NCI-H69 (cell line): Measurements from ENCODE around the gene EHMT2.
"Not testable (repeated sequence)": the region's sequence is repeated elsewhere in the genome, so short reads cannot be mapped to it uniquely, and the experiment has no call there.

Experiments
- DNase-seq: peaks from one replicate; lab custom pipeline; 2025; lab: John Stamatoyannopoulos, UW

The EHMT2 gene

DNA sequence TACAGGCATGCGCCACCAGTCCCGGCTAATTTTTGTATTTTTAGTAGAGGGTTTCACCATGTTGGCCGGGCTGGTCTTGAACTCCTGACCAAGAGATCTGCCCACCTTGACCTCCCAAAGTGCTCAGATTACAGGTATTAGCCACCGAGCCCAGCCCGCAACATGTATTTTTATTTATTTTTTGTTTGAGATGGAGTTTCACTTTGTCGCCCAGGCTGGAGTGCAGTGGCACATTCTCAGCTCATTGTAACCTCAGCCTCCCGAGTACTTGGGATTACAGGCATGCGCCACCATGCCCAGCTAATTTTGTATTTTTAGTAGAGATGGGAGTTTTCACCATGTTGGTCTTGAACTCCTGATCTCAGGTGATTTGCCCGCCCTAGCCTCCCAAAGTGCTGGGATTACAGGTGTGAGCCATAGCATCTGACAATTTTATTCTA, 59.4 kb downstream of the EHMT2 start:
- not testable (repeated sequence) for DNase-seq

DNA sequence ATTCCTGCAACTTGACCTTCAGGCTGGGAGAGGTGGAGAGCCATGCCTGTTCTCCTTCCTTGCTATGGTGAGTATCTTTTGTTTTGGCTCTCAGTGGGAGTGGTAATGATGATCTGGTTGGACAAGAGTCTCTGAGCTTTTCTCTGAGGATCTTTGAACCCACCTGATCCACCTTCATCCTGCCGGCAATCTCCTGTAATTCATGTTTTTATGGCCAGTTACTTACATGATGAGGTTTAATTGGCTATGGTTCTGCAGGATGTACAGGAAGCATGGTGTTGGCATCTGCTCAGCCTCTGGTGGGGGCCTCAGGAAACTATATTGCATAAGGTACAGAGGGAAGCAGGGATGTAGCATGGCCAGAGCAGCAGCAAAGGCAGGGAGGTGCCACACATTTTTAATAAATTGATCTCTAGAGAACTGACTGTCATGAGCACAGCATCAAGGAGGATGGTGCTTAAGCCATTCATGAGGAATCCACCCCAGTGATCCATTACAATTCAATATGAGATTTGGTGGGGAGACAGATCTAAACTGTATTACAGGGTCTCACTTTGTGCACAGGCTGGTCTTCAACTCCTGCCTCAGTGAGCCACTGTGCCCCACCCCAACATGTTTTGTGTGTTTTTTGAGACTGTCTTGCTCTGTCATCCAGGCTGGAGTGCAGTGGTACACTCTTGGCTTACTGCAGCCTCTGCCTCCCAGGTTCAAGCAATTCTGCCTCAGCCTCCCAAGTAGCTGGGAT, 60.0 kb downstream of the EHMT2 start:
- DNase-seq = peak; percentile 51

DNA sequence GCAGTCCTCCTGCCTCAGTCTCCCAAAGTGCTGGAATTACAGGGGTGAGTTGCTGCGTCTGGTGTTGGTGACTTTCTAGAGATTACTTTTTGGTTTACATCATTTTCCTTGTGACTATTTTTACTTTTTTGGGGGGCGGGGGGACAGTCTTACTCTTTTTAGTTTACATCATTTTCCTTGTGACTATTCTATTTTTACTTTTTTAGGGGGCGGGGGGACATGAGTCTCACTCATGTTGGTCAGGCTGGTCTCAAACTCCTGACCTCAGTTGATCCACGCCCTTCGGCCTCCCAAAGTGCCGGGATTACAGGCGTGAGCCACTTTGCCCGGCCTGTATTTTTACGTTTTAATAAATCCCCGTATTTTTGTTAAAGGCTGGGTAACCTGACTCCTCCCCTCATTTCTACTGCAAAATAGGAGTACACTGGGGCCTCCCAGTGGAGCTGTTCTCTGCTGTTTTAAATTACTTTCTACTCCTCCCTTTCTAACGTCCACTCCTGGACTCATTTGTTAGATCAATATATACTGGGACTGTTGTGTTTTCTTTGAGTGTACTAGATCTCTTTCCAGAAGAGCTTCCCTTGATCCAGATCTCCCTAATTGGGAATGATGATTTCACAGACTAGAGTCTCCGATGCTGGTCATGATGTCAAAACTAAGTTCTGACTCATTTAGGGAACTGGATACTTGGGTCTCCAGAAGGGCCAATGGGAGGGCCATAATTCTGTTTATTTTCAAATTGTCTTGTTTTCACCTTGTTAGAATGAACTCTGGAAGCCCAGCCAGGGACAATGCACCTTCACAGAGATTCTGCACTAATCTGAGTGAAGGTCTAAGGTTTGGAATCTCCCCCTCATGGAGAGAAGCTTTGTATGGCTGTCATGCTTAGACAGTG, 60.8 kb downstream of the EHMT2 start:
- peak; percentile 31 for DNase-seq

DNA sequence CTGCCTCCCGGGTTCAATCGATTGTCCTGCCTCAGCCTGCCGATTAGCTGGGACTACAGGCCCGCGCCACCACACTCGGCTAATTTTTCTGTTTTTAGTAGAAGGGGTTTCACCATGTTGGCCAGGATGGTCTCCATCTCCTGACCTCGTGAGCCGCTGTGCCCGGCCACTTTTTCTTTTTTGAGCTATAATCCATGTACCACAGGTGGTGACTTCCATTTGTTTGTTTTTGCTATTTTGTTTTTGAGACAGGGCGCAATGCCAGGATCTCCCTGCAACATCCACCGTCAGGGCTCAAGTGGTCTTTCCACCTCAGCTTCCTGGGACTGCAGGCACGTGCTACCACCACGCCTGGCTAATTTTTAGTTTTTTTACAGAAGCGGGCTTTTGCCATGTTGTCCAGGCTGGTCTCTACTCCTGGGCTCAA, 61.4 kb downstream of the EHMT2 start:
- peak; percentile 38 for DNase-seq

DNA sequence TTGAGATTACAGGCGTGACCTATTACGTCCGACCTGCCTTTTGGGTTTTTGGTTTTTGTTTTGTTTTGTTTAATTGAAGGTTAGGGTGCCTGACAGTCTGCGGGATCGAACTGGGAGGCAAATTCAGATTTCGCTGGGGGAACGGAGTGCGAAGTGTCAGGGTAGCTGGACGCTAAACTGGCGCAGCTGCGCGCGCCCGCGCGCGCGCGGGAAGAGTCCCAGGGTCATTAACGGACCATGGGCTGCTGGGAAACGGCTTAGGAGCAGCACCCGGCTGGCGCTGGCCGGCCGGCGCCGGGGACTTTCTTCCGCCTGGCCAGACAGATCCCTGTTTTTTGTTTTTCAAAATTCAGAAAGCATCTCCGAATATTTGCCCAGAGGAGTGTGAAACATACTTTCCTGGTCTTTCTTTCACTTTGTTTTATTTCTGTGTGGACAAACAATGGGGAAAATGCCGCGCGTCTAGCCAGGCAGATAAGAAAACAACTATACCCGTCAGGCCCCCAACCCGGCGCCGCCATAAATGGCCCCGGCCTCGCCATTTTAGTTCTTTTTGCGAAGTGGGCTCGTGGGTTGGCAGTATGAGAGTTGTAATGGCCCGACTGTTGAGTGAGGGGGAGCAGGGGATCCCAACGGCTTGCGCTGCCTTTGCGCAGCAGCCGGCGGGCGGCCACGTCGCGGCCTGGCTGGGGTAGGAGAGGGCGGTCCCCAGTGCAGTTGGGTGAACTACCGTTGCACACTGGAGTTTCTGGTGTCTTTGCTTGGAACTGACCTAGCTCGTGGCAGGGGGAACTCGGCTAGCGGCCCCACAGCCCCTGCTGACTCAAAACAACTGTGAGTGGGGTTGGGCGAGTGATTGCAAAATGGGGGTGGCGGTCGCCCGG, 62.9 kb downstream of the EHMT2 start:
- peak; percentile 98 for DNase-seq

DNA sequence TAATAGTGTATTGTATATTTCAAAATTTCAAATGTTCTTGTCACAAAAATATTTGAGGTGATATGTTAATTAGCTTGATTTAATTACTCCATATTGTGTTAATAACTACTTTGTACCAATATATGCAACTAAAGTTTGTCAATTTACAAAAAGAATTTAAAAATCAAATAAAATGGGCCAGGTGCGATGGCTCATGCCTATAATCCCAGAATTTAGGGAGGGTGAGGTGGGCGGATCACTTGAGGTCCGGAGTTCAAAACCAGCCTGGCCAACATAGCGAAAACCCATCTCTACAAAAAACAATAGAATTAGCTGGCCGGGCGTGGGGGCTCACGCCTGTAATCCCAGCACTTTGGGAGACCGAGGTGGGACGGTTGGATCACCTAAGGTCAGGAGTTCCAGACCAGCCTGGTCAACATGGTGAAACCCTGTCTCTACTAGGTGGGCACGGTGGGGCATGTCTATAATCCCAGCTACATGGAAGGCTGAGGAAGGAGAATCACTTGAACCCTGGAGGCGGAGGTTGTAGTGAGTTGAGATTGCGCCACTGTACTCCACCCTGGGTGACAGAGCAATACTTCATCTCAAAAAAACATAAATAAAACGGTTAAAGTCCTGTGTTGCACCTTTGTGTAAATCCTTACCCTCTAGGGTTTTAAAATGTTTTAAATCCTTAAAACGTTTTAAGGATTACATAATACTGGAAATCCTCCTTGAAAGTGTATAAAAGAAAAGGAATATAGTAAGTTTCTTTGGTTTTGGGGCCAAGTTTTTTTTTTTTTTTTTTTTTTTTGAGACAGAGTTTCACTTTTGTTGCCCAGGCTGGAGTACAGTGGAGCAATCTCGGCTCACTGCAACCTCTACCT, 65.9 kb downstream of the EHMT2 start:
- DNase-seq = no peak

DNA sequence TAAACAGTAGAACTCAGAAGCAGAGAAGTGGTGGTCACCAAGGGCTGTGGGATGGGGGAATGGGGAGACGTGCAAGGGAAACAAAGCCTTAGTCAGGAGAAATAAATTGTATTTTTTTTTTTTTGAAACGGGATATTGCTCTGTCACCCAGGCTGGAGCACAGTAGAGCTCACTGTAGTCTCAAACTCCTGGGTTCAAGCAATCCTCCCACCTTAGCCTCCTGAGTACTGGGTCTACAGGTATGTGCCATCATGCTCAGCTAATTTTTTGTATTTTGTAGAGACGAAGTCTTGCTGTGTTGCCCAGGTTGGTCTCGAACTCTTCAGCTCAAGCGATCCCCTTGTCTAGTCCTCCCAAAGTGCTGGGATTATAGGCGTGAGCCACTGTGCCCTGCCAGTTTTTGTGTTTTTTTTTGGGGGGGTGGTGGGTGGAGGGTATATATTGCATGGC, 66.6 kb downstream of the EHMT2 start:
- DNase-seq = no peak
